GM18511 (cell line): ENCODE data around the gene TRMT5.

Experiments used
- ATAC-seq: cut with Tn5 transposase; IDR thresholded peaks from one replicate; pipeline ENCODE4 v1.9.1; 2021; ENCODE audit warnings: mild to moderate bottlenecking, moderate library complexity; ENCODE audit not compliant: unreplicated experiment

TRMT5 gene

GRCh38 chr14:60965402-60965801 is 15.5 kb downstream of the TRMT5 start:
- no peak for ATAC-seq

- no peak for ATAC-seq
Observed at GRCh38 chr14:60964904-60965303, 16.0 kb downstream of the TRMT5 start.

DNA sequence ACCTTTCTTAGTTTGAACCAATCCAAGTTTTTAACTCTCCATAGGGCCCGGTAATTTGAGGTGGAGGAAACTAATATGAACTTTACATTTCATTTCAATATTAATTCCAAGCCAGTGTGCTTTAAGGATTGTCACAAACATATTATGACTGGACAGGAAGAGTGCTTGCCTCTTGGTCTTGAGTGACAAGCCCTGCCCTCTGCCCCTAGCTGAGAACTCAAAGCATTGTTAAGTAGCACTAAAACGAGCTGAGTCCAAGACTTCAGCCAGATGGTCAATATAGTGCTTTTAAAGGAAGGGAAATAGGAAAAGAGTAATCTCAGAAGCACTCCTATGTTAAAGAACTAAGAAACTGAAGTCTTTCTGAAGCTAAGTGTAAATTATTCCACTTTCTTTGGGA is 17.1 kb downstream of the TRMT5 start:
- no peak for ATAC-seq

GRCh38 chr14:60958146-60958545 is 22.7 kb downstream of the TRMT5 start:
- no peak for ATAC-seq

DNA sequence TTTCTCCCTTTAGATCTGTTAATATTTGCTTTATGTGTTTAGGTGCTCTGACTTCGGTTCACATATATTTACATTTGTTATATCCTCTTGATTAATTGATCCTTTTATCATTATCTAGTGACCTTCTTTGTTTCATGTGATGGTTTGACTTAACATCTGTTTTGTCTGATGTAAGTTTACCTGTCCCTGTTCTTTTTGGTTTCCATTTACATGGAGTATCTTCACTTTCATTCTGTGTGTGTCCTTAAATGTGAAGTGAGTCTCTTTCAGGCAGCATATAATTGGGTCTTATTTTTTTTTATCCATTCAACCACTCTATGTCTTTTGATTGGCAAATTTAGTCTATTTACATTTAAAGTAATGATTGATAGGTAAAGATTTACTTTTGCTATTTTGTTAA is 24.2 kb downstream of the TRMT5 start:
- ATAC-seq: no peak

DNA sequence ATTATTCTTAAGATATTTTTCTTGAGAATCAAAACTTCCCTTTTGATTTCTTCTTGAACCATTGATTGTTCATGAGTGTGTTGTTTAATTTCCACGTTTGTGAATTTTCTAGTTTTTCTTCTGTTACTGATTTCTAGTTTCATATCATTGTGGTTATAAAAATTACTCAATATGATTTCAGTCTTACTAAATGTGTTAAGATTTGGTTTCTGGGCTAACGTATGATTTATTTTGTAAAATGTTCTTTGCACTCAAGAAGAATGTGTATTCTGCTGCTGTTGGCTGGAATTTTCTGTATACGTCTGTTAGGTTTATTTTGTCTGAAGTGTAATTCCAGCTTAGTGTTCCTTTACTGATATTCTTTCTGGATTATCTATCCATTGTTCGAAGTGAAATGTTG is 24.7 kb downstream of the TRMT5 start:
- no peak for ATAC-seq

DNA sequence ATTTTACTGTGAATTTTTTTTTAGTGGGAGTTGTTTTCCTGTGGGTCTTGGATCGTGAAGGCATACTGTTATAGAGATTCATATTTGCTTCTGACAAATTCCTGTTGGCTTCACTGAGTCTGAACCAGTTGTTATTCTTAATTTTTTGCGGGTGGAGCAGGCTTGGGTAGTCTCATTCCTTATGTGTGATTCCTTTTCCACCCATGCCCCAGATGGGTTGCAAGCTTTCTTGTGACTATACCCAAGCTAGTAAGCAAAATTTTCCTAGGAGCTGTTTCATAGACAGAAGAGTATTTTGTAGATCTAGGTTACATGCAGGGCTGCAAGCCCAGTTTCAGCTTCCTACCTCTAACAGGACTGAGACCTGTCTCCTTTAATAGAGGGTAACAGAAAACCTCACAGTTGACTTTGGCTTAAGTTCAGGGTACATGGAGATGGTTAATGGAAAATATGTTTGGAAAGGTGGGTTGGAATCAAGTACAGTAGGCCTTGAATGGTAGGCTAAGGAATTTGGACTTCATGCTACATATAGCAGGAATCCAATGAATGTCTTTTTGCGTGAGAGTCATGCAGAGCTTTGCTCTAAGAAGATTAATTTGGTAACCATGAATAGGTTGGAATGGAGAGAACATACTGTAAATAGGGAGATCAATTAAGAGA is 29.0 kb downstream of the TRMT5 start:
- ATAC-seq: no peak

DNA sequence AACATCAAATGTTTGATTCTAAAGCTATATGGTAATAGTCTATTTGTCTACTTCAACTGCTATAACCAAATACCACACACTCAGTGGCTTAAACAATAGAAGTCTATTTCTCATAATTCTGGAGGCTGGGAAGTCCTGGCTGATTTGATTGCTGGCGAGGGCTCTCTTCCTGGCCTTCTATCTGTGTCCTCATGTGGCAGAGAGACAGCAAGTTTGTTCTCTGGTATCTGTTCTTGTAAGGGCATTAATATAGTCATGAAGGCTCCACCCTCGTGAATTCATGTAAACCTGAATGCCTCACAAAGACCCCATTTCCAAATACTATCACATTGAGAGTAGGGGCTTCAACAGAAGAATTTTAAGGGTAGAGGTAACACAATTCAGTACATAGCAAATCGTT is 34.1 kb downstream of the TRMT5 start:
- no peak for ATAC-seq

GRCh38 chr14:60945984-60946383 is 34.9 kb downstream of the TRMT5 start:
- ATAC-seq: no peak

GRCh38 chr14:60944204-60944603 is 36.7 kb downstream of the TRMT5 start:
- ATAC-seq: no peak

GRCh38 chr14:60943637-60944032 is 37.2 kb downstream of the TRMT5 start:
- no peak for ATAC-seq

GRCh38 chr14:60935319-60935718 is 45.6 kb downstream of the TRMT5 start:
- no peak for ATAC-seq

GRCh38 chr14:60933920-60934655 is 46.8 kb downstream of the TRMT5 start:
- no peak for ATAC-seq

DNA sequence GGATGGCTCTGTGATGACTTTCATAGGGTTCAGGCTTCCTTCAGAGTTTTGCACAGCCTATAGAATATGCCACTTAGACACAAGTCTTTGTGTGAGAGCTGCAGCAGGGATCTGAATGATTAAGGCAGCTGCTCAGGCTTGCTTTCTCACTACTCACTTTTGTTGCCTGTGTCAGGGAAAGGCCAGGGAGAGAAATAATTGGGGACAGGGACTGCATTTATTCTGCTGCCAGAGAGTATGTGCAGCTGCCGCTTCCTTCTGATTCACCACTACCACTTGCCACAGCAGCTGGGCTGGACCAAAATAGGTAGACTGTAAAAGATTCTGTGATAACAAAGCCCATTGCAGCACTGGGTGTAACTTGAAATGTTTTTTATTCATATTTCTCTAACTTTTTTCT is 49.7 kb downstream of the TRMT5 start:
- ATAC-seq: no peak

- ATAC-seq: peak; percentile 96
Observed at GRCh38 chr14:60926002-60926401, 54.9 kb downstream of the TRMT5 start.

GRCh38 chr14:60925286-60925685 is 55.6 kb downstream of the TRMT5 start:
- ATAC-seq: no peak

- no peak for ATAC-seq
Observed at GRCh38 chr14:60922050-60922449, 58.8 kb downstream of the TRMT5 start.
